ENCODE data around the gene MICALL2.

MICALL2 gene

DNA sequence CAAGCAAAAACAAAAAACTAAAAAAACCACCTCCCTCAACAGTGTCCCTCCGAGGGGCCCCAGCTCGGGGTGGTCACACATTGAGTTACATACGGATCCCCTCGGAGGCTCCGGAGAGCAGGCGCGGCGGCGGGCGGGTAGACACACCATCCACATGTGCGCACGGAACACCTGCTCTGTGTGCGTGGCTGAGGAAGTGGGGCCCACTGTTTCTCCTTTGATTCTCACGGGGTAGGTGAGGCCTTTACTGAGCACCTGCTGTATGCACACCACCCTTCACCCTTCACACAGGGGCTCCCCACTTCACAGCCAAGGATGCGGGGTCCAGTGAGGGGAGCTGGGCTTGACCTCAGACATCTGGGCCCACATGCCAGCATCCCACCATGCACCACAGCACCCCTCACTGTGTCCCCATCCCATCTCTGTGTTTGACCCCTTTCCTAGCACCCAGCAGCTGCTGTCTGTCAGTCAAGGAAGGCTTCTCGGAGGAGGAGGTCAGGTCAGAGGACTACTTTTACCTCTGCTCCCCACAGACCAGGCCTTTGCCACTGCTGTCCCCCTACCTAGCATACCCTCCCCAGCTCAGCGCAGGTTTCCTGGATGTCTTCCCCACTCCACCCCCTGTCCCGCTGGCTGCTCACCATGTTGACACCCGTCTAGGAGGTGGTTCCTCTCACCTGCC, 71.1 kb downstream of the MICALL2 start:
- no peaks in the 10 kb centered on the region for H3K36me3 ChIP-seq (ENCODE audit: control insufficient read depth in 5 of 5, insufficient read depth in 5 of 5, low read length in 5 of 5)
- H3K27ac ChIP-seq (ENCODE audit: low read depth, low read length): no peak overlapping the region
- H3K4me3 ChIP-seq (ENCODE audit: low read depth in 1 of 5, low read length in 5 of 5): no peak overlapping the region
- H3K9me3 ChIP-seq (ENCODE audit: control insufficient read depth in 5 of 5, low read length in 5 of 5): peaks cover 6 to 17% (median 14%) of the 10 kb centered on the region in 5 donors
- H3K9ac ChIP-seq (ENCODE audit: low read length in 5 of 5): no peak overlapping the region
- no peaks in the 10 kb centered on the region for H3K4me1 ChIP-seq (ENCODE audit: control insufficient read depth in 5 of 5, insufficient read depth in 5 of 5, low read length in 5 of 5)
- H3K27me3 ChIP-seq (ENCODE audit: control insufficient read depth in 5 of 5, insufficient read depth in 4 of 5, low read length in 5 of 5): peaks cover 46 to 59% (median 53%) of the 10 kb centered on the region in 5 donors

DNA sequence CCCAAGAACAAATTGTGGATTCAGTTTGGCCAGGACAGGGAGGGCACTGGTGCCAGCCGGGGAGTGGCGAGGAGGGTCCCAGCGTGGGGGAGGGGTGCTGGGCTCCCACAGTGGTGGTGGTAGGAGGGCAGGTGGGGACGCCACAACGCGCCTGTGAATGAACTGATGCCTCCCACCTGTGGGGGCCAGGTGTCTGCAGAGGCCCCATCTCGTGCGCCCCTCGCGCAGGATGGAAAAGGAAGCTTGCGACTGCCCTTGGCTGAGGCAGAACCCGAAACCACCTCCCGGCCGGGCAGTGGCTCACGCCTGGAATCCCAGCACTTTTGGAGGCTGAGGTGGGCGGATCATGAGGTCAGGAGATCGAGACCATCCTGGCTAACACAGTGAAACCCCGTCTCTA, 72.0 kb downstream of the MICALL2 start:
- H3K27ac ChIP-seq (ENCODE audit: low read depth, low read length): no peak overlapping the region
- H3K4me3 ChIP-seq (ENCODE audit: low read depth in 1 of 5, low read length in 5 of 5): no peak overlapping the region
- no peaks in the 10 kb centered on the region for H3K36me3 ChIP-seq (ENCODE audit: control insufficient read depth in 5 of 5, insufficient read depth in 5 of 5, low read length in 5 of 5)
- H3K27me3 ChIP-seq (ENCODE audit: control insufficient read depth in 5 of 5, insufficient read depth in 4 of 5, low read length in 5 of 5): peaks cover 47 to 61% (median 54%) of the 10 kb centered on the region in 5 donors
- H3K9ac ChIP-seq (ENCODE audit: low read length in 5 of 5): no peak overlapping the region
- no peaks in the 10 kb centered on the region for H3K4me1 ChIP-seq (ENCODE audit: control insufficient read depth in 5 of 5, insufficient read depth in 5 of 5, low read length in 5 of 5)
- H3K9me3 ChIP-seq (ENCODE audit: control insufficient read depth in 5 of 5, low read length in 5 of 5): peaks cover 6 to 18% (median 14%) of the 10 kb centered on the region in 5 donors

DNA sequence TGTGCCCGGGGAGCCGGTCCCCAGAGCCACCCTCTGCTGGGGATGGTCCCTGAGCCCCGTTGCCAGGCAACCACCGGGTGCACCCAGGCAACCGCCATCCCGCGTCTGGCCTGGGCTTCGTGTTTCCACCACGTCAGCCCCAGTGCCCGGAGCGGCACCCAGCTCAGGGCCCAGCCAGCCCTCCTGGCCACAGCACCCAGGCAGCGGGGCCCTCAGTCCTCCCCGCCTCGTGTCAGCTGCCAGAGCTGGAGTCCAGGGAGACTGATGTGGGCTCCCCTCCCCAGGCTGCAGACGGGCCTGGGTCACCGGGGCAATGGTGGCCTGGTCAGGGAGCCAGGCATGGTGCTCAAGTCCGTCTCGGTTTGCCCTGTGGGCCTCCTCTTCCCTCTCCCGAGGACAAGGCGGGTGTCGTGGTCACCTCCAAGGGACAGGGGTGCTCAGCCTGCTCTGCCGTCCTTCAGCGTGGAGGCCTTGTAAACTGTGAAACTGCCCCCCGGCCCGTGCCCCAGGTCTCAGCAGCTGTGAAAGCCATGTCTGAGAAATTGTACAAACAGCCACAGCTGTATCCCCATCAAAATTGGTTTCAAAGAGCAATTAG, 72.5 kb downstream of the MICALL2 start:
- Histone ChIP-seq H3K9me3 (ENCODE audit: control insufficient read depth in 5 of 5, low read length in 5 of 5) (peaks cover 4 to 12% (median 9%) of the 10 kb centered on the region in 5 donors), H3K27me3 (ENCODE audit: control insufficient read depth in 5 of 5, insufficient read depth in 4 of 5, low read length in 5 of 5) (peaks cover 42 to 57% (median 50%) of the 10 kb centered on the region in 5 donors), H3K4me1 (ENCODE audit: control insufficient read depth in 5 of 5, insufficient read depth in 5 of 5, low read length in 5 of 5) (no peaks in the 10 kb centered on the region), H3K27ac (ENCODE audit: low read depth, low read length) (no peak overlapping the region), H3K4me3 (ENCODE audit: low read depth in 1 of 5, low read length in 5 of 5) (no peak overlapping the region), H3K36me3 (ENCODE audit: control insufficient read depth in 5 of 5, insufficient read depth in 5 of 5, low read length in 5 of 5) (no peaks in the 10 kb centered on the region), H3K9ac (ENCODE audit: low read length in 5 of 5) (no peak overlapping the region)

DNA sequence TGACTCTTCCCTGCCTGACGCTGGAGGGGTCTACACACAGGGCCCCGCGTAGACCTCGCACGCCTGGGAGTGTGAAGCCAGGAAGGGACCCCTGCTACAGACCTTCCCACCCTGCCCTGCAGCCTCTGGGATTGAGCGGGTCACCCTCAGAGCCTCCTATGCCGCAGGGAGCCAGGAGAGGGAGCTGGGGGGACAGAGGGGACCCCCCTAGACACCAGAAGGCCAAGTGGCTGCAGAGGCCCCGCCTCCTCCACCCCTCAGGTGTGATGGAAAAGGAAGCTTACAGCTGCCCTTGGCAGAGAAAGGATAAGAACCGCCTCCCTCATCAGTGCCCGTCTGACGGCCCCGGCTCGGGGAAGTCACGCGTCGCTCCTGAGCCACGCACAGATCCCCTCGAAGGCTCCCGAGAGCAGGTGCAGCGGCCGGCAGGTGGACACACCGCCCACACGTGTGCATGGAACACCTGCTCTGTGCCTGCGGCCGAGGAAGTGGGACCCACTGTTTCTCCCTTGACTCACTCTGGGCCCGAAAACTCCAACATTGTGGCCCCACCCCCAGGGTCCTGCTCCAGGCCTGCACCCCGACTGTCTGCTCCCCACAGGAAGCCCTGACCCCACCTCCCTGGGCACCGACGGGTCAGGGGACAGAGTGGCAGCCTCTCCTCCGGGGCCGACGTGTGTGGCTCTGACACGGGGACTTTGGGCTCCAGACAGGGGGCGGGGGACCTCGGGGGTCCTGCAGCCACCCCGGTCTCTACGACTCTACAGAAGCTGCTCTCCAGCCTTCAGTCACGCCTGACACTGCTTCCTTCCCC, 73.3 kb downstream of the MICALL2 start:
- no peak overlapping the region for H3K9ac ChIP-seq (ENCODE audit: low read length in 5 of 5)
- H3K9me3 ChIP-seq (ENCODE audit: control insufficient read depth in 5 of 5, low read length in 5 of 5): peaks cover 0 to 5% (median 2%) of the 10 kb centered on the region in 5 donors
- H3K4me3 ChIP-seq (ENCODE audit: low read depth in 1 of 5, low read length in 5 of 5): no peak overlapping the region
- H3K36me3 ChIP-seq (ENCODE audit: control insufficient read depth in 5 of 5, insufficient read depth in 5 of 5, low read length in 5 of 5): no peaks in the 10 kb centered on the region
- no peak overlapping the region for H3K27ac ChIP-seq (ENCODE audit: low read depth, low read length)
- H3K27me3 ChIP-seq (ENCODE audit: control insufficient read depth in 5 of 5, insufficient read depth in 4 of 5, low read length in 5 of 5): peaks cover 41 to 58% (median 48%) of the 10 kb centered on the region in 5 donors
- H3K4me1 ChIP-seq (ENCODE audit: control insufficient read depth in 5 of 5, insufficient read depth in 5 of 5, low read length in 5 of 5): no peaks in the 10 kb centered on the region

DNA sequence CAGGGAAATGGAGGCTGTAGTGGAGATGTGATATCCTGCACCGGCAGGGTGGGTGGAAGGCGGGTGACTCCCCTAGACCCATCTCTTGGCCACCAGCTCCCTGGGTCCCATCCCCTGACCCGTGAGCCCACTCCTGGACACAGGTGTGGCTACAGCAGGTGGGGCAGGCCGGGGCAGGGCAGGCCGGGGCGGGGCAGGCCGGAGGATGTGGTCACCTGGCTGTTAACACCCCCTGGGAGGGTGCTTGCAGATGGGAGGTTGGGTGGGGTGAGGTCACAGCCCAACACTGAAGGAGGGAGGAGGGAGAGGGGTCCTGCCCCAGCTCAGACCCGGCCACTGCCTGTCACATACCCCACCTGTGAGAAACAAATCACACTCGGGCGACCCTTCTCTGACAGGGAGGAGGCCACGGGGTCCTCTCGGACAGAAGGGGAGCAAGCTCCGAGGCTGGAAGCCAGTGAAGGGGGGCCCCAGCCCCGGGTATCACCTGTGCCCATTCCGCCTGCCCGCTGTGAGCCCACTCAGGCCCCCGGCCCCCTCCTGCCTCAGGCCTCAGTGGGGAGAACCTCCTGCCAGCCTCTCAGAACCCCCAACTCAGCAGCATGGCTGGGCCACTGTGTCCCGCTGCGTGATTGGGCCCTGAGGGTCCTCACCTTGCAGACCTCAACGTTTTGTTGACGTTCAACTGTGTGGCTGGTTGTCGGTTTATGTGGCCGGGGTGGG, 74.0 kb downstream of the MICALL2 start:
- no peaks in the 10 kb centered on the region for H3K36me3 ChIP-seq (ENCODE audit: control insufficient read depth in 5 of 5, insufficient read depth in 5 of 5, low read length in 5 of 5)
- peaks cover 44 to 65% (median 52%) of the 10 kb centered on the region in 5 donors for H3K27me3 ChIP-seq (ENCODE audit: control insufficient read depth in 5 of 5, insufficient read depth in 4 of 5, low read length in 5 of 5)
- H3K4me1 ChIP-seq (ENCODE audit: control insufficient read depth in 5 of 5, insufficient read depth in 5 of 5, low read length in 5 of 5): no peaks in the 10 kb centered on the region
- no peak overlapping the region for H3K27ac ChIP-seq (ENCODE audit: low read depth, low read length)
- peaks cover 0 to 5% (median 2%) of the 10 kb centered on the region in 5 donors for H3K9me3 ChIP-seq (ENCODE audit: control insufficient read depth in 5 of 5, low read length in 5 of 5)
- H3K4me3 ChIP-seq (ENCODE audit: low read depth in 1 of 5, low read length in 5 of 5): no peak overlapping the region
- H3K9ac ChIP-seq (ENCODE audit: low read length in 5 of 5): no peak overlapping the region

Data from subcutaneous abdominal adipose tissue (tissue), 5 donors.